GM21360 (cell line): ENCODE results near the gene ELL3.
"Not testable (repeated sequence)": the region's sequence is repeated elsewhere in the genome, so short reads cannot be mapped to it uniquely, and the experiment has no call there.

Experiments
- ATAC-seq: cut with Tn5 transposase; IDR thresholded peaks from one replicate; pipeline ENCODE4 v1.9.1; 2021; ENCODE audit warnings: mild to moderate bottlenecking, moderate library complexity; ENCODE audit not compliant: unreplicated experiment

The ELL3 gene

DNA sequence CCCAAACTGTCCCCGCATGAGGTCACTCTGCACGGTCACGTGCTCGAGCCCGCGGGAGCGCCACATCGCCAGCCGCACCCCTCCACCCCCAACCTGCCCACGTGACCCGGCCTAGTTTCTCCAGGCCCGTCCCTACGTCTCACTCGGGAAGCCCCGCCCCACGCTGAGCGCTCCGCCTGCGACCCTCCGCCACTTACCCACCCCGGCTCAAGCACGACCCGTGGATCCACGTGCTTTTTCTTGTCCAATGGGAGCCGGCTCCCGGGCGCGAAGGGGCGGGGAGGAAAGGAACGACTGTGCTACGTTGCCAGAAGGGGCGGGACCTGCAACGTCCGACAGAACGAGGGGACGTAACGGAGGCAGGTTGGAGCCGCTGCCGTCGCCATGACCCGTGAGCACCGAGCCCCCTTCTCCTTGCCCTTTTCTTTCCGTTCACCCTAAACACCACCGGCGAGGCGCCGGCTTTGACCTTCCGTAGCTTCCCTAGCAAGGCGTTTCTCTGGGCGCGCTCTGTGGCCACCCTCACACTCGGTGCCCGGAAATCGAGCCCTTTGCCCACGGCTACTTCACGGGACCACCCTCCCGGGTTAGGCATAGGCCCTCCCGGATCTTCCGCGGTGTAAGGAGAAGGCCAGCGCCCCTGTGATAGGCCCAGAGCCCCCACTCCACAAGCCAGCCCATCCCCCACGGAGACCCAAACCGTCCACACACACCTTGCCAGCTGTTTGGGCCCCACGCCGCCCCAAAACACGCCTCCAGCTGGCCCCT is 15.4 kb upstream of the ELL3 start, which contains the start of gene SERF2:
Gene SERF2 (plus strand): TSS at position 328 of the 768 bp plus-strand sequence. CDS start 57 bp downstream, at position 385.
- peak; percentile 84 for ATAC-seq

DNA sequence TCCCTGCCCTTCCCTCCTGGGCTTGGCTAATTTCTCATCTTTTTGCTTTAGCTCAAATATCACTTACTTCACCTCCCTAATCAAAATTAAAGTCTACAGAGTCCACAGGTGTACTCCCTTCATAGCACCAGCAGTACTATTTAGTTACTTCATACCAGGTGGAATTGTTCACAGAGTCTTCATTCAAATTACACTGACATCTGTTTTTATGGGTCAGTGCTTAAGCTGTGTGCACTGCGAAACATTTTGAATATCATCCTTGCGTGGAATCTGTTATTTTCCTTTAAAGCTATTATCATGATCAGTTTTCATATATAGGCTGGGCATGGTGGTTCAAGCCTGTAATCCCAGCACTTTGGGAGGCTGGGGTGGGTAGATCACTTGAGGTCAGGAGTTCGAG is 12.6 kb upstream of the ELL3 start:
- ATAC-seq: no peak

- ATAC-seq: no peak
These were observed 2.2 kb upstream of the ELL3 start for GRCh38 chr15:43779016-43779415.

GRCh38 chr15:43777267-43777914 is 625 bp upstream of the ELL3 start:
- peak; percentile 40 for ATAC-seq

DNA sequence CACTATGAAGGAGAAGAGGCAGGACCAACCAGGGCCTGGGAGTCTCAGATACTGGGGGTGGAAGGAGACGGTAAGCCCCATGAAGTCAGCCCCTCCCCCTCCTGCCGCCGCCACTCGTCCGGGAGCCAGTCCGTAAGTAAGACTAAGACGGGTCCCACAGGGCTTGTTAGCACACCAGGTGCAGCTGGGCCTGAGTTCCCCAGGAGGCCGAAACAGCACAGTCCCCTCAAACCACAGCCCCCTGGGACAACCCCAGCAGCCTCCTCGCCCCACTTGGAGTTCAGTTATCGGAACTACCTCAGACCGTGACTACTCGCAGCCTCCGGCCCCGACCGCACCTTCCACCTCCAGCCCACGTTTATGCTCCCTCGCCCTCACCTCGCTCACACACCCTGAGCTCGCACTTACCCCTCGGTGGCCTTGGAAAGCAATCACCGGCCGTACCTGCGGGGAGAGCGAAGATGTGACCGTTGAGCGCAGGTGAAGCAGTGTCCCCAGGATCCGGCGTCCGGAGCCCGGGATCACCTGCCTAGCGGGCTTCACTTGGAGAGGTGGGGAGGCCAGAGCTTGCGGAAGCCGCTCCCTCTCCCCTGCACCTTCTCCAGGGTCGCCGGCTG is 557 bp downstream of the ELL3 start:
- peak; percentile 58 for ATAC-seq

GRCh38 chr15:43775411-43775965 is 1.3 kb downstream of the ELL3 start:
- no peak for ATAC-seq

GRCh38 chr15:43774062-43774461 is 2.7 kb downstream of the ELL3 start:
- no peak for ATAC-seq

- no peak for ATAC-seq
These were observed 4.1 kb downstream of the ELL3 start for GRCh38 chr15:43772624-43773023.

DNA sequence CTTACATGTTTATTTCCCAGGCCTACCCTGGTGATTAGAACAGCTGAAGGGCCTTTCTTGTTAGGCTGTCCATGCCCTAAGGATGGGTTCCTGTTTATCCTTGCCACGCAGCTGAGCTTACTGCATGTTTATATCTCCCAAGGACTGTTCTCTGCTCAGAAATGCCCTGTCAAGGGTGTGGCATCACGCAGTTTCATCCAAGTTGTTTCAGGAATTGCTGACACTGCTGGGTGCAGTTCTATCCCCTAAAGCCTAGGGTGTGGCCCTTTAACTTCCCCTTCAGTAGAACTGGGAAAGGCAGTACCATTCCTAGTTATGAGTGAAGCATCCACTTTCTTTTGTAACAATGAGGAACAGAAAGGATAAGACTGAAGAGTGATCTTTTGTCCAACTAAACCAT is 5.0 kb downstream of the ELL3 start:
- no peak for ATAC-seq

GRCh38 chr15:43769584-43770228 is 7.1 kb downstream of the ELL3 start:
- no peak for ATAC-seq

DNA sequence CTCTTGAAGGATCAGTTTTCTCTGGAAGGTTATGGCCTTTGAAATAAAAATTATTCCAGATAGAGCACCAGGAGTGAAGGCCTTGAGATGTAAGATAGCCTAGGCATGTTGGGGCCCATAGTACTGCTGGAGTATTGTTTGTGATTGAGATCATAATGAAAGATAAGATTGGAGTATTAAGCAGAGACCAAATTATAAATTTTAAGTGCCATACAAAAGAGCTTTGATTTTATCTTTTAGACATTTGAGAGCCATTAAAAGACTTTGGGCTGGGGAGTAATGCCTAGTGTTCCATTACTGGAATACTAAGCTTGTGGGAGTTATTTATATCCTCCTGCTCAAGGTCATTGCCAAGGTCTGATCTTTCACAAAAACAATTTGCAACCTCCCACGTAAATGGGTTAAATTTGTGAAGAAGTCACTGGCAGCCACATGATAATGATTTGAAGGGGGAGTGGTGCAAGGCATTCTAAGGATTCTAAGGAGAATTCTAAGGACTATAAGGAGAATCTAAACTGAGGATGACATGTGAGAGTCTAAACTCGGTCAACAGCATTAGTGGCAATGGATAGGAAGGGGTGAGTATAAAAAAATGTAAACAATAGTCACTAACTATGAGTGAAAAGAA is 12.8 kb downstream of the ELL3 start:
- no peak for ATAC-seq

- ATAC-seq: no peak
These were observed 13.9 kb downstream of the ELL3 start for GRCh38 chr15:43762824-43763223.

- ATAC-seq: no peak
These were observed 24.9 kb downstream of the ELL3 start for GRCh38 chr15:43751885-43752284.

DNA sequence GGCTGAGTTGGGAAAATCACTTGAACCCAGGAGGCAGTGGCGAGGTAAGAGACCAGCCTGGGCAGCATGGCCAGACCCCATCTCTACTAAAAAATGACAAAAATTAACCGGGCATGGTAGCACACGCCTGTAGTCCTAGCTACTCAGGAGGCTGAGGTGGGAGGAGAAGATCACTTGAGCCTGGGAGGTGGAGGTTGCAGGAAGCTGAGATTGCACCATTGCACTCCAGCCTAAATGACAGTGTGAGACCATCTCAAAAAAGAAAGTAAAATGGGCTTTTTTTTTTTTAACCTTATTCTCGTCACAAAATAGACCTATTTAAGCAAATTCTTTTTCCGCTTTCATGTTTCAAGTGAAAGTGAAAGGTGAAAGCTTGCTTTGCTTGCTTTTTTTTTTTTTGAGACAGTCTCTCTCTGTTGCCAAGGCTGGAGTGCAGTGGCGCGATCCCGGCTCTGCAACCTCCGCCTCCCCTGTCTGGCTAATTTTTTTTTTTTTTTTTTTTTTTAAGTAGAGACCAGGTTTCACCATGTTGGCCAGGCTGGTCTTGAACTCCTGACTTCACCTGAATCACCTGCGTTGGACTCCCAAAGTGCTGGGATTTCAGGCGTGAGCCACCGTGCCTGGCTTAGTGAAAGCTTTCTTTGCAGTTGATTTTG is 26.9 kb downstream of the ELL3 start:
- ATAC-seq: peak; percentile 43

DNA sequence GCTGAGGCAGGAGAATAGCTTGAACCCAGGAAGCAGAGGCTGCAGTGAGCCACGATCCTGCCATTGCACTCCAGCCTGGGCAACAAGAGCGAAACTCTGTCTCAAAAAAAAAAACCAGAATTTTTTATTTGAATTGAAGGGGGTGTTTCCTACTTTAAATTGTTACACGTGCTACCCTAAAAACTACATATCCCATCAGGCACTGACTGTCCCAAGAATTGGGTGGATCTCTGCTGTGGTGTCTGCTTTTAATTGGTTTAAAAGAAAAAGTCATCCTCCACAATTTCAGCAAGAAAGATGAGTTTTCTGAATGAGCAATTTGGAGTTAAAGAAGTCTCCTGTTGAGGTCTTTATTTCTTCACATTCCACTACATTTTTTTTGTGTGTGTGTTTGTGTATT is 28.4 kb downstream of the ELL3 start:
- ATAC-seq: no peak

GRCh38 chr15:43746903-43747309 is 29.9 kb downstream of the ELL3 start:
- ATAC-seq: not testable (repeated sequence)

DNA sequence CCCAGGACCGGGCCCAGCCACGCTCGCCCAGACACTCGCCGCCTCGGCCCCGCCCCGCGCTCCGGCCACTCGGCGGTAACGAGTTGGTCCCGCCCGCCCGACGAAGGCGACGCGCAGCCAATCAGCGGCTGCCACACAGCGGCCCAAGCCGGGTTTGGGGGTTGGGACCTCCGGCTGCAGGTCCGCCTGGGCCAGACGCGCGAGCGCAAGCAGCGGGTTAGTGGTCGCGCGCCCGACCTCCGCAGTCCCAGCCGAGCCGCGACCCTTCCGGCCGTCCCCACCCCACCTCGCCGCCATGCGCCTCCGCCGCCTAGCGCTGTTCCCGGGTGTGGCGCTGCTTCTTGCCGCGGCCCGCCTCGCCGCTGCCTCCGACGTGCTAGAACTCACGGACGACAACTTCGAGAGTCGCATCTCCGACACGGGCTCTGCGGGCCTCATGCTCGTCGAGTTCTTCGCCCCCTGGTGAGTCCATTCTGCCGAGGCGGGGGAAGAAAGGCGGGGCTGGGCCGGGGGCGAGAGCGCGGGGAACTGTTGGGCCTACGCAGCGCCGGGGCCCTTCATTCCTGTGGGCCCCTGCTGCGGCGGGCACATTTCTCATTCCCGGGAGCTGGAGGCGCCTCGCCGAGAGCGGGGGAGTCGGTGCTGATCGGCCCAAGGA is 30.4 kb downstream of the ELL3 start, which contains the start of gene PDIA3:
Gene PDIA3 (plus strand): TSS at position 194 of the 658 bp plus-strand sequence. CDS start 102 bp downstream, at position 296.
- ATAC-seq: peak; percentile 61

- peak; percentile 61 for ATAC-seq
These were observed 41.4 kb downstream of the ELL3 start for GRCh38 chr15:43735416-43735815.

- not testable (repeated sequence) for ATAC-seq
These were observed 48.6 kb downstream of the ELL3 start for GRCh38 chr15:43728053-43728725.
